WERI-Rb-1 (cell line): ENCODE measurements around the gene LPO.
A peak's percentile ranks its signal among the peaks of the same experiment; 100 is the strongest.

Source experiments
- DNase-seq: peaks from one replicate; pipeline ENCODE4 v3.0.0-alpha.2; 2020
- H3K27ac ChIP-seq: fragments of 250-450 bp; sonication (Bioruptor Pico); 2 replicates; pipeline ENCODE4 v1.5.1; 2020; ENCODE audit warnings: mild to moderate bottlenecking, moderate library complexity
- H3K27me3 ChIP-seq: fragments of 250-450 bp; sonication (Bioruptor Pico); 2 replicates; pipeline ENCODE4 v1.5.1; 2021; ENCODE audit warnings: mild to moderate bottlenecking, low read depth, moderate library complexity; ENCODE audit not compliant: insufficient read depth, severe bottlenecking
- H3K36me3 ChIP-seq: fragments of 250-450 bp; sonication (Bioruptor Pico); 2 replicates; pipeline ENCODE4 v1.5.1; 2020; ENCODE audit warnings: mild to moderate bottlenecking, moderate library complexity
- H3K4me3 ChIP-seq: 2 replicates; pipeline ENCODE4 v1.5.1; 2011; ENCODE audit warnings: low read depth, mild to moderate bottlenecking, control low read depth, low read length
- H3K9me3 ChIP-seq: fragments of 250-450 bp; sonication (Bioruptor Pico); 2 replicates; pipeline ENCODE4 v1.5.1; 2021; ENCODE audit warnings: mild to moderate bottlenecking, moderate library complexity; ENCODE audit not compliant: severe bottlenecking
- CTCF ChIP-seq: IDR thresholded peaks from 2 replicates; pipeline ENCODE4 v1.5.1; 2011; ENCODE audit warnings: low read depth, mild to moderate bottlenecking, control low read depth, inconsistent platforms, low read length

Gene LPO

GRCh38 chr17:58239987-58240386 is 1.6 kb downstream of the LPO start:
- Histone ChIP-seq H3K36me3 (no peaks in the 10 kb centered on the region), H3K27me3 (no peaks in the 10 kb centered on the region), H3K9me3 (no peaks in the 10 kb centered on the region), H3K4me3 (no peak overlapping the region), H3K27ac (no peak overlapping the region)
- TF ChIP-seq CTCF: no peak
- DNase-seq: no peak

GRCh38 chr17:58242171-58242784 is 3.9 kb downstream of the LPO start:
- no peak for TF ChIP-seq CTCF
- Histone ChIP-seq H3K27ac (no peak overlapping the region), H3K27me3 (no peaks in the 10 kb centered on the region), H3K36me3 (no peaks in the 10 kb centered on the region), H3K9me3 (no peaks in the 10 kb centered on the region), H3K4me3 (no peak overlapping the region)
- DNase-seq: no peak

GRCh38 chr17:58244963-58245362 is 6.6 kb downstream of the LPO start:
- H3K27me3 ChIP-seq: no peaks in the 10 kb centered on the region
- no peaks in the 10 kb centered on the region for H3K36me3 ChIP-seq
- peak; percentile 73 for DNase-seq
- no peak for TF ChIP-seq CTCF
- no peak overlapping the region for H3K4me3 ChIP-seq
- no peaks in the 10 kb centered on the region for H3K9me3 ChIP-seq
- H3K27ac ChIP-seq: peak overlapping the region; percentile 63

GRCh38 chr17:58245428-58246103 is 7.2 kb downstream of the LPO start:
- peak; percentile 29 for DNase-seq
- Histone ChIP-seq H3K4me3 (no peak overlapping the region), H3K27ac (peak overlapping the region; percentile 63), H3K9me3 (no peaks in the 10 kb centered on the region), H3K27me3 (no peaks in the 10 kb centered on the region), H3K36me3 (no peaks in the 10 kb centered on the region)
- no peak for TF ChIP-seq CTCF

- no peak for TF ChIP-seq CTCF
- H3K27me3 ChIP-seq: no peaks in the 10 kb centered on the region
- no peaks in the 10 kb centered on the region for H3K9me3 ChIP-seq
- H3K36me3 ChIP-seq: no peaks in the 10 kb centered on the region
- H3K27ac ChIP-seq: no peak overlapping the region
- no peak overlapping the region for H3K4me3 ChIP-seq
- DNase-seq: no peak
These were observed 7.8 kb downstream of the LPO start for GRCh38 chr17:58246104-58246740.
